Kidney (tissue), 14 donors: ENCODE measurements around the gene FAM200C. TPM values are rescaled to one million over a fixed set of nuclear protein-coding genes. Genes with fewer than 3 reads are reported as not detected.

Experiments
- DNase-seq, 5 donors: peaks; one replicate each; pipeline ENCODE4 v3.0.0-alpha.2; 2013 to 2020
- FAIRE-seq: peaks from 2 replicates; lab custom pipeline; 2012; peaks lifted over from hg19 to GRCh38; lab: Jason Lieb, UNC
- H3K27ac ChIP-seq, 2 donors: one replicate each; pipeline ENCODE4 v1.7.0; 2013; ENCODE audit warnings: low read depth in 2 of 2, low read length in 2 of 2, inconsistent platforms in 1 of 2
- H3K27me3 ChIP-seq: one replicate; pipeline ENCODE4 v1.7.1; 2013; ENCODE audit warnings: low read length, inconsistent platforms; ENCODE audit not compliant: control insufficient read depth, insufficient read depth
- H3K36me3 ChIP-seq, 3 donors: one replicate each; pipeline versions ENCODE4 v1.7.0 to v1.7.1; 2013; ENCODE audit warnings: low read length in 3 of 3, control low read depth in 1 of 3, inconsistent platforms in 1 of 3; ENCODE audit not compliant: insufficient read depth in 3 of 3, control insufficient read depth in 2 of 3
- H3K4me1 ChIP-seq, 3 donors: one replicate each; pipeline versions ENCODE4 v1.7.0 to v1.7.1; 2013; ENCODE audit warnings: low read length in 3 of 3, inconsistent platforms in 1 of 3, low read depth in 1 of 3; ENCODE audit not compliant: control insufficient read depth in 2 of 3, insufficient read depth in 2 of 3
- H3K4me3 ChIP-seq, 3 donors: one replicate each; pipeline versions ENCODE4 v1.7.0 to v1.8.1; 2013; ENCODE audit warnings: low read length in 3 of 3, control low read depth in 1 of 3, inconsistent platforms in 1 of 3
- H3K9ac ChIP-seq, 3 donors: one replicate each; pipeline versions ENCODE4 v1.7.0 to v1.7.1; 2013; ENCODE audit warnings: low read length in 3 of 3, control low read depth in 1 of 3, inconsistent platforms in 1 of 3
- H3K9me3 ChIP-seq, 3 donors: one replicate each; pipeline versions ENCODE4 v1.7.0 to v1.7.1; 2013; ENCODE audit warnings: low read length in 3 of 3, control low read depth in 1 of 3, inconsistent platforms in 1 of 3; ENCODE audit not compliant: control insufficient read depth in 2 of 3, insufficient read depth in 1 of 3
- CTCF ChIP-seq: IDR thresholded peaks from 3 replicates; pipeline ENCODE4 v1.5.1; 2012; ENCODE audit warnings: mild to moderate bottlenecking, moderate library complexity, borderline replicate concordance; ENCODE audit not compliant: insufficient read depth; ENCODE audit errors: extremely low read depth
- intact Hi-C: fragments of 100-400 bp; cut with DNase I; formaldehyde crosslinking; loops from one replicate; pipeline ENCODE4 v1.11.1; 2022
- polyA plus RNA-seq: library from polyadenylated mRNA; stranded (reverse); fragments of 350-450 nt; fragmentation: Illumina TruSeq; extraction: RNeasy Lipid Tissue Mini Kit (QIAGEN cat#74804); gene quantifications from one replicate; pipeline ENCODE4 v1.2.3, GENCODE V29; 2014; ENCODE audit warnings: low read depth, low replicate concordance; ENCODE audit not compliant: insufficient read depth
- total RNA-seq: library from RNA; stranded (reverse); fragmentation: NEBNext Ultra II Directional; extraction: Animal tissue kit (Norgen Biotek cat#: 25700); gene quantifications from one replicate; pipeline ENCODE4 v1.2.1, GENCODE V29; 2021
- donor health status: control.
- donor health status: control.
- donor health status: control.
- donor health status: control.
- donor health status: control.
- donor health status: DM: yes; HTN: yes; CAD: no.
- donor health status: Normal renal cell carcinoma (clear cell type).

FAM200C gene
- total and polyA plus RNA-seq, 2 donors from 2014 or later = 4.8 to 5.3 TPM

GRCh38 chr5:160378330-160378729, 21.5 kb downstream of the FAM200C start:
- Histone ChIP-seq H3K36me3 (no peaks in the 10 kb centered on the region), H3K9me3 (no peaks in the 10 kb centered on the region)
- intact Hi-C loops = no loop called here

GRCh38 chr5:160377651-160378050, 22.2 kb downstream of the FAM200C start:
- FAIRE-seq (no peak), DNase-seq (no peak)
- H3K27me3 ChIP-seq = no peaks in the 10 kb centered on the region
- H3K4me3 ChIP-seq = no peak overlapping the region
- H3K9ac ChIP-seq = no peak overlapping the region
- intact Hi-C loops = no loop called here
- H3K4me1 ChIP-seq = no peaks in the 10 kb centered on the region
- H3K27ac ChIP-seq = no peak overlapping the region
- TF ChIP-seq CTCF = no peak
- no peaks in the 10 kb centered on the region for H3K9me3 ChIP-seq
- no peaks in the 10 kb centered on the region for H3K36me3 ChIP-seq

More at GRCh38 chr5:160378330-160378729, 21.5 kb downstream of the FAM200C start:
- no peaks in the 10 kb centered on the region for H3K4me1 ChIP-seq
- no peak for DNase-seq
- H3K4me3 ChIP-seq = no peak overlapping the region
- H3K27me3 ChIP-seq = no peaks in the 10 kb centered on the region
- no peak for FAIRE-seq
- H3K27ac ChIP-seq = no peak overlapping the region
- H3K9ac ChIP-seq = no peak overlapping the region
- no peak for TF ChIP-seq CTCF

GRCh38 chr5:160376416-160376815, 23.4 kb downstream of the FAM200C start:
- no peak overlapping the region for H3K27ac ChIP-seq
- no peaks in the 10 kb centered on the region for H3K27me3 ChIP-seq
- no peaks in the 10 kb centered on the region for H3K9me3 ChIP-seq
- FAIRE-seq (no peak), DNase-seq (no peak)
- intact Hi-C loops = no loop called here
- H3K4me1 ChIP-seq = no peaks in the 10 kb centered on the region
- no peaks in the 10 kb centered on the region for H3K36me3 ChIP-seq
- H3K9ac ChIP-seq = no peak overlapping the region
- no peak for TF ChIP-seq CTCF
- H3K4me3 ChIP-seq = no peak overlapping the region

- Histone ChIP-seq H3K36me3 (no peaks in the 10 kb centered on the region), H3K9ac (no peak overlapping the region), H3K9me3 (no peaks in the 10 kb centered on the region), H3K4me1 (no peaks in the 10 kb centered on the region), H3K27me3 (no peaks in the 10 kb centered on the region), H3K27ac (no peak overlapping the region), H3K4me3 (no peak overlapping the region)
- DNase-seq = no peak
- intact Hi-C loops = no loop called here
- no peak for FAIRE-seq
- no peak for TF ChIP-seq CTCF
Observed at GRCh38 chr5:160375701-160376100, 24.2 kb downstream of the FAM200C start.
